VCaP (cell line): ENCODE data around the gene WDR36.

Experiments
- H3K27ac ChIP-seq: fragments of 450-650 bp; 2 replicates; pipeline ENCODE4 v1.5.1; 2017
- CTCF ChIP-seq: fragments of 450-650 bp; conservative IDR thresholded peaks from 2 replicates; pipeline ENCODE4 v1.5.1; 2017; ENCODE audit warnings: mild to moderate bottlenecking, moderate library complexity

Gene WDR36

GRCh38 chr5:111153483-111153882, 61.3 kb downstream of the WDR36 start:
- no peak overlapping the region for H3K27ac ChIP-seq
- TF ChIP-seq CTCF = no peak

- TF ChIP-seq CTCF = no peak
- no peak overlapping the region for H3K27ac ChIP-seq
Measured at GRCh38 chr5:111153945-111154344, 61.8 kb downstream of the WDR36 start.

- peak; percentile 98 for TF ChIP-seq CTCF
Measured at GRCh38 chr5:111158105-111158744, 66.1 kb downstream of the WDR36 start.

GRCh38 chr5:111159845-111160244, 67.7 kb downstream of the WDR36 start:
- H3K27ac ChIP-seq = no peak overlapping the region
- no peak for TF ChIP-seq CTCF

More at GRCh38 chr5:111158105-111158744, 66.1 kb downstream of the WDR36 start:
- no peak overlapping the region for H3K27ac ChIP-seq

GRCh38 chr5:111163000-111163399, 70.9 kb downstream of the WDR36 start:
- no peak for TF ChIP-seq CTCF

GRCh38 chr5:111165058-111165457, 72.9 kb downstream of the WDR36 start:
- no peak overlapping the region for H3K27ac ChIP-seq
- no peak for TF ChIP-seq CTCF

More at GRCh38 chr5:111163000-111163399, 70.9 kb downstream of the WDR36 start:
- H3K27ac ChIP-seq = no peak overlapping the region

GRCh38 chr5:111167551-111167950, 75.4 kb downstream of the WDR36 start:
- no peak for TF ChIP-seq CTCF
- no peak overlapping the region for H3K27ac ChIP-seq
